Embryonic facial prominence (tissue), 1 donor: Measurements from ENCODE around the gene ADAT3.
A peak's percentile ranks its signal among the peaks of the same experiment; 100 is the strongest.
"Not testable (repeated sequence)": the region's sequence is repeated elsewhere in the genome, so short reads cannot be mapped to it uniquely, and the experiment has no call there.

Experiments used
- DNase-seq: peaks from one replicate; pipeline ENCODE4 v3.0.0-alpha.2; 2016; ENCODE audit errors: extremely low spot score

Gene ADAT3

DNA sequence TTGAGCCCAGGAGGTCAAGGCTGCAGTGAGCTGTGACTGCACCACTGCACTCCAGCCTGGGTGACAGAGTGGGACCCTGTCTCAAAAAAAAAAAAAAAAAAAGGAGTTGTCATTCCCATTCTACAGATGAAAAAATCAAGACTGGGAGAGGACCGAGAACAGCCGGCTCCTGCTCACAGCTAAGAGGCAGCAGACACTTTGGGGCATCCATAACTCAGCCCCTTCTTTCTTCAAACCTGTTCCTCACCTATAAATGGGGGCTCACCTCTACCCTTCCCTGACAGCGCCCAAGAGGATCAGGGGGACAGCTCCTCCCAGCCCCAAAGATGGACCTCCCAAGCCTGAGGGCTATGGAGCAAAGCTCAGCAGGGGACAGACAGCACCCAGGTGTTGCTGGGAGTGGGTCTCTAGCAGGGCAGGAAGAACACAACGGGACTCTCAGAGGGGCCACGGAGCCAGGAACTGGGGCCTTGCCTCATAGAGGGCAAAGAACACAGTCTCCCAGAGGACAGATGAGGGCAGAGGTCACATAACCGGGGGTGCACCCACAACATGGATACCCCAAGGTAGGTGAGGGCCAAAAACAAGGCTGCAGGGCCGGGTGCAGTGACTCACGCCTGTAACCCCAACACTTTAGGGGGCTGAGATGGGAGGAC, 38.4 kb upstream of the ADAT3 start:
- no peak for DNase-seq

DNA sequence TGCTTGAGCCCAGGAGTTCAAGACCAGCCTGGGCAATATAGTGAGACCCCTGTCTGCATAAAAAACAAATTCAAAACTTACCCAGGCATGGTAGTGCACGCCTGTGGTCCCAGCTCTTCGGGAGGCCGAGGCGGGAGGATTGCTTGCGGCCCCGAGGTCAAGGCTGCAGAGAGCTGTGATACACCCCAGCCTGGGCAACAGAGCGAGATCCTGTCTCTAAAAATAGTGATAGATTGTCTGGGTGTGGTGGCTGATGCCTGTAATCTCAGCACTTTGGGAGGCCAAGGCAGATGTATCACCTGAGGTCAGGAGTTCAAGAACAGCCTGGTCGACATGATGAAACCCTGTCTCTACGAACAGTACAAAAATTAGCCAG, 37.9 kb upstream of the ADAT3 start:
- no peak for DNase-seq

DNA sequence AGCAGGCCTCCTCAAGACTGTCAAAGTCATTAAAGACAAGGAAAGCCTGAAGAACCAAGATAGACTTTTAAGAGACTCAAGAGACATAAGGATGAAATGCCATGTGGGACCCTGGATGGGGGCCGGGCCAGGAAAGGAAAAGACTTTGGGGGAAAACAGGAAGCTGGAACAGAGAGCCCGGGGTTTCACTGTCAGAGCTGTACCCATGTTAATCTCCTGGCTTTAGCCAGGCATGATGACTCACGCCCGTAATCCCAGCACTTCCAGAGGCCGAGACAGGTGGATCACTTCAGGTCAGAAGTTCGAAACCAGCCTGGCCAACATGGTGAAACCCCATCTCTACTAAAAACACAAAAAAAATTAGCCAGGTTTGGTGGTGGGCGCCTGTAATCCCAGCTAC, 36.2 kb upstream of the ADAT3 start:
- no peak for DNase-seq

DNA sequence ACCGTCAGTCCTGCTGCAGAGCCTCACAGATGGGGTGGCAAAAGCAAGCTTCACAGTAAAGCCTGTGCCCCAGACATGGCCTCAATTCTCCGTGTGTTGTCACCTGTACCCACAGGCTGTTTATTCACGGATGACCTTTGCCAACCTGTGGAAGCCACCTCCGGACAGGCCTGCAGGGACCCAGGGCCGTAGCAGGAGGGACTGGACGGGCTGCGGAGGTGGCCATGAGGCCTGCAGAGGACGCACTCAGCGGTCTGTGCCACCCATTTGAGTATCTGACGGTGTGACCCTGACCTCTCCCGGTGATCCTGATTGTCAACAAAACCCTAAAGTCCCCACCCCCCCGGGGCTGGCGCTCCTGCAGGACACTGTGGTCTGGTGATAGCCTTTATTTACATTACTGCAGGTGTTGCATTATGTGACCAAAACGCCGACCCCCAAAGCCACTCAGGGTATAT, 34.0 kb upstream of the ADAT3 start:
- DNase-seq, result no peak

DNA sequence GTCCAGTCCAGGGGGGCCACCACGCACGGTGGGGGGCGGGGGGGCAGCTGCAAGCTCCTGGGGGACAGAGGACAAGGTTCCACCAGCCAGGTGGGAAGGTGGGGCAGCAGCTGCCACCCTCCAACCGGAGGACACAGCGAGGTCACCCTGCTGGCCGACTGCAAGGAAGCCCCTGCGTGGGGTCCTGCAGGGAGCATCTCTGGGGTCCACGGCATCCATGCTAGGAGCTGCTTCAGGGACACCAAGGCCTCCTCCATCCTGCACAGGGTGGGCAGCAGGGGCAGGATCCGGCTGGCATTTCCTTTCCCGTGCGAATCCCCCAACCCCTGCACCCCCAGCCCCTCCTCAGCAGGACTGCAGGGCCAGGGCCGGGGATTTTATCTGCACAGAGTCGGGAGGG, 33.6 kb upstream of the ADAT3 start:
- DNase-seq, result no peak

DNA sequence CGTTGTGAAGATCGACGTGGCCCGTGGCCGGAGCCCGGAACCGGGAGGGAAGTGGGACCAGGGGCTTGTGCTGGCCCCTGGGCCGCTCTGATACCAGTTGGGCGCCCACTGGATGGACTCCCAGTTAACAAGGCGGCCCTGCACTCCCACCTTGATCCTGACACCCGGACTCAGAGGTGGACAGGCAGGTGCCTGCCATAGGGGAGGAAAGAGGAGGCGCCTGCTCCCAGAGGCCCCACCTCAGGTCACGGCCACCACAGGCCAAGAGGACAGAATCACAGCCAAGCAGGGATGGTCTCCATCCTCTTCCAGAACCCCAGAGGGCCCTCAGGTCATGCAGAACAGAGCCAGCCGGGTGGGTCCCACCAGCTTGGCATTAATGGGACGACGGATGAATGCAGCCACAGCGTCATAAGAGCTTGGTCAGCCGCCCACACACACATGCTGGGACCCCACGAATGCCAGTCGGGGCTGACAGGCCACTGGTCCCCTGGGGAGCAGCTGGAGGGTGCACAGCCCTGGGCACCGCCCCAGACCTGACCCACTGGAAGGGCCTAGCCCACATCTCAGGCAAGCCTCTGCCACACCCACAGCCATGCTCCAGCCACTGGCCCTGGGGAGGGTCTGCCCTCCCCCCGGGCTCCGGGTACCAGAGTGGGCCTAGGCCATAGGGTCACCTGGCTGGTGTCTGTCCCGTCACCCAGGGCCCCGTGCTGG, 32.2 kb upstream of the ADAT3 start:
- DNase-seq, result no peak

DNA sequence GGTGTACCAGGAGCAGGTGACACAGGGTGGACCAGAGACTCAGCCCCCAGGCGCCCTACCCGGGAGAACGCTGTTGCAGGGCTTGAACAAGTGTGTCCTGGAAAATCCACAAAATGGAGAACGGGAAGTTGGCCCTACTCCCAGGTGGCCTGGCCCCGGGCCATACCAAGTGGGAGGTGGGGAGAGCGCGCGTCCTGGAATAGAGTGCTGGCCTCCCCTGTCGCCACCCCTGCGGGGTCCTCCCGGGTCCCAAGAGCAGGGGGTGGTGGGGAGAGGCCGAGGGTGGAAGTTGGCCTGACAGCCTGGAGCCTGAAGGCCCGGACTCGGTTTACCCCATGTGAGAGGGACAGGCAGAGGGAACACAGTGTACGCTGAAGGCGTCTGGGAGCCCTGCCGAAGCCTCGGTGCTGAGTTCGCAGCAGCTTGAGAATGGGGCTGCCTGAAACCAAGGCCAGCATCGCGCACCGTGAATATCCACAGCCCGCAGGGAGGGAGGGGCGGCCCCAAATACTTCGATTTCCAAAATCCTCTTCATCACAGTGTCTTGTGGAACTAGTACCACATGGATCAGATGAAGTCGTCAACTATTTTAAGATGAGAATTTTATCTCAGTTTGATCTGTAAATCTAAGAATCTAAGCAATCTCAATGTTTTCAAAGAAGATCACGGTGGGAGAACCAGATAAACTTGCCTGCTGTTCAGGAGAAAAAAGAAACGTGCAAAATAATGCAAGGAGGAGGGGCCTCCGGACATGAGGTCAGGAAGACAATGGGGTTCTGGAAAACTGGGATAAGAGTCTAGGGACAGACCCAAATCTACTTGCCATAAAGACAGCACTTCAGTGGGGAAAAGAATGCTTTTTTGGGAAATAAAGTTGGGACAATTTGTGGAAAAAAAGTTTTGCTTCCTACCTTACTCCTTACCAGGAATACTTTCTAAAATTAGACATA, 31.4 kb upstream of the ADAT3 start:
- DNase-seq, result no peak

DNA sequence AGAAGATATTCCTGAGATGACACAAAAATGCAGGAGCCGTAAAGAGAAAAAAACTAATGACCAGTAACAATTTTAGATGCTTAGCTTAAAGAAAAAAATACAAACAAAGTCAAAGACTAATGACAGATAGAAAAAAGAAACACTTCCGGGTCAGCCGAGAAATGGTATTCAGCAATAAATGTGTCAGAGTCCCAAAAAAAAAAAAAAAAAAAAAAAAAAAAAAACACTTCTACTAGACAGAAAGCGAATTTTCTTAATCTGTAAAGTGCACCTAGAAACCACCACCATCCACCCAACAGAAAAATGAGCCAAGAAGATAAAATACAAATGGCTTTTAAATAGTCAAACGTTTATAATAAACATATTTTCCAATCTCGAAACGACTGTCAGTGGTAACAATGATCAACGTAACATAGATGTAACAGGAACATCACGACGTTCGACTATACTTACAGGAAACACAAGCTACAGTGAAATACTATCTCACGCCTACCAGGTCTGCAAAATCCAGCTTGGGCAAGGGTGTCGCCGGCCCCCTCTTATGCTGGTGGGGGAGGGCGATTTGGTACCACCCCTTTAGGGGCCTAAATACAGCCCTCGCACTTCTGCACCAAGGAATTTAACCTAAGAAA, 30.5 kb upstream of the ADAT3 start:
- no peak for DNase-seq

DNA sequence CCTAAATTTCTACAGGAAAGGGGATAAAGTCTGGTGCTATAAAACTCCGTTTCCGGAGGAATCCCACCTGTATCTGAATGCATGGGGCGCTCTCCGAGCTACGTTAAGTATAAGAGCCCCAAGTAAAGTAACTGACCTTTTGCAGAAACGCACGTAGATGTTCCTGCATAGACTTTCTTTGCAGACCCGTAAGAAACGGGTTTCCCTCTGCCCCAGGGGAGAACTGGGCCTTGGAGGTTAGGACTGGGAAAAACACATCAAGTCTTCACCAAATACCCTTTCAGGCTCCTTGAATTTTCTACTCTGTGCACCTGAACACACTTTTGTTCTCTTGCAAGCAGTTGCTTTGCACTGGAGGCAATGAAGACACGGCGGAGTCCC, 29.9 kb upstream of the ADAT3 start:
- DNase-seq, result not testable (repeated sequence)

DNA sequence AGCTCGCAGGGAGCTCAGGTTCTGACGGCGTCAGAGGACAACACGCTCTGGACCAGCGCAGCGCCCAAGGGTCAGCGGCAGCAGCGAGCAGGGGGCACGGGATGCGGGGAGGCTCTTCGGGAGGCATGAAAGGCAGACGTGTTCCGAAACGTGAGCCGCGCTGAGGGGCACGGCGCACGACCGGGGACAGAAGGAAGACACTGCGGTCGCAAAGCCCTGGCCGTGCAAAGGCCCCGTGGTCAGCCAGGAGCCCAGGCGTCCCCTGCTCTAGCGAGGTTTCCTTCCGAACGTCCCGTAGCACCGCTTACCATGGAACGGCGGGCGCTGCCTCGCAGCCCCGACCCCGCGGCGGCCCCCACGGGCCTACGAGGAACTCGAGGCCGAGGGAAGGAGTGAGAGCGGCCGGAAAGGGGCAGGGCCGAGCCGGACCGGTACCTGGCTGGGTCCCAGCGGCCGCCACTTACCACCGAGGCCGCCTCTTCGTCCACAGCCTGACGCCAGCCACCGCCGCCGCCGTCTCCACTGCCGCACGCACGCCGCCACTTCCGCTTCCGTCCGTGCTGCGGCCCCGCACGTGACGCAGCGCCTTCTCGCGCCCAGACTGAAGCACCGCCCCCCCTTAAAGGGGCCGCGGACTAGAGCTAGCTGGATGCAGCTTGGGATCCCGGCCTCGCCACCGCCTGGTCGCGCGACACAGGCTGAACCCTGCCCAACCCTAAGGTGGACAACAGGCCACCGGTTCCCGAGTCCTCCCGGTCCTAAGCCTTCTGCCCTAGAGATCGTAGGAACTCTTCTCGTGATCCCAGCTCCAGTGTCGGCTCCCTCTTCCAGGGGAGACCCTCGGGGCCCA, 29.3 kb upstream of the ADAT3 start:
- DNase-seq, result peak; percentile 86

DNA sequence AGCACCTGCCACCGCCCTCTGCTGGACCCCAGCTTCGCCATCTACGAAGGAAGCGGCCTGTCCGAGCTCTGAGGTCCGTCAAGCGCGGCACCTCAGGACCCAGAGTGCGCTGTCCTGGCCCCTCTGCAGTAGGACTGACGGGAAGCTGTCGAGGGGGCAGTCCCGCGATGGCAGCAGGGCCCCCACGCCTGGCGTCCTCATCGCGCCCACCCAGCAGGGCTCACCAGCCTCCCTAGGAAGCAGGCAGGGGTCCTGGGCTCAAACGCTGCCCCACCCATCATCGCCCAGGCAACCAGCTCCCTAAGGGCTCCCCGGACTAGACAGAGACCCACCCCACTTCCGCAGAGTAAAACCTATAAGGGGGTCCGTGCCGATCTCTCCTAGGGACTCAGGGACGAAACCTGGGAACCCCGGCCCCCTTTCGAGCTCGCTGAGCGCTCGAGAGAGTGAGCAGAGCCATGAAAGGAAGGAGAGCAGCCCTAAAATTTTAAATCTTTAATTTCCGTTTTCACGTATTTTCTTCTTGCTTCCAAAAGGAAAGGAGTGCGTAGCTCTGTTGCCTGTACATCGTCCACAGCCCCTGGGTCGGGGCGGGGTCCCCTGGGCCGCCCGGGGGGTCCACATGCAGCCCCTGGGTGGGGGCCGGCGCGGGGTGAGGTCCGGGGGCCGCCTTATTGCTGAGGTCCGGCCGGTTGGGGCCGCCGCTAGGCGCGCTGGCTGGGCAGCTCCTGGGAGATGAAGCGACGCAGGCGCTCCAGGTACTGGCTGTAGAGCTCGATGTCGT, 28.5 kb upstream of the ADAT3 start:
- not testable (repeated sequence) for DNase-seq

DNA sequence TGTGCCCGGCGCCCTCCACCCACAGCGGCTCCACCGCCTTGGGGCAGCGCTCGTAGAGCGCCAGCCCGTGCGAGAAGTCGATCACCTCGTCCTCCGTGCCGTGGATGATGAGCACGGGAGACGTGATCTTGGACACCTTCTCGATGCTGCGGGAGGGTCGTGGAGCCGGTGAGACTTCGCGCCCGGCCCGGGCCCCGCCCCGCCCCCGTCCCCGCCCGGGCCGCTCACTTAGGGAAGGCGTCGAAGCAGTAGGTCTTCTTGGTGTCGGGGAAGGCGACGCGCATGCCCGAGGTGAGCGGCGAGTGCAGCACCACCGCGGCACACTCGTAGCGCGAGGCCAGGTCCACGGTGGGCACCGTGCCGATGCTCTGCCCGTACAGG, 27.9 kb upstream of the ADAT3 start:
- DNase-seq, result not testable (repeated sequence)

DNA sequence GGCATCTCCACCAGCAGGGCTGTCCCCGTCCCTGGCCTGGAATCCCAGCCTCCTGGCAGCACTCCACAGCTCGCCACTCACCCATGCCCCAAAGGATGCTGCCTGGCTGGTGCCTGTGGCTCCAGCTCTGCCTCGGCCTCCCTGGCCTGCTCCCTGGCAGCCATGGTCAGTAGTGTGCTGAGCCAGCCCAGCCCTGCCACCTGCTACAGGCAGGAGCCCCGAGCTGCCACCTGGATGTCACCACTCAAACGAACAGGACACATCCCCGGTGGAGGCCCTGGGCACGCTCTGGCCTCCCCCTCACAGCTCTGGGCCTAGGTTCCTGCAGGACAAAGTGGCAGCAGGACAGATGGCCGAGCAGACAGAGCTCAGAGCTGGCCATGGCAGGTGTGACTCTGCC, 26.6 kb upstream of the ADAT3 start:
- DNase-seq, result not testable (repeated sequence)

DNA sequence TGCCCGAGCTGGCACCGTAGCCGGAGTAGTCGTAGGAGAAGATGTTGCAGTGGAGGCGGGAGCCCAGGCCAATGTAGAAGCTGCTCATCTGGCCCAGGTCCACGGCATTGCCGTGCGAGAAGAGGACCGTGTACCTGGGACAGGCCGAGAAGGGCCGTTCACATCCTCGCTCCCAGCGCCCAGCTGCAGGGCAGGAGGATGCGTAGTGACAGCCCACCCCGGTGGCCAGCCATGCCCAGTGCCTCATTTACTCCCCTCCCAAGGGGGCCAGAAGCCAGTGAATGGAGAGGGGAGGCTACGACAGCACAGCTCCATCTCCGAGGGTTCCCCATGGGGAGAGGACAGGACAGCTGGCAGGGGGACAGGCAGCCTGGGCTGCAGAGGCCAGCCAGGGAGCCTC, 25.2 kb upstream of the ADAT3 start:
- not testable (repeated sequence) for DNase-seq

DNA sequence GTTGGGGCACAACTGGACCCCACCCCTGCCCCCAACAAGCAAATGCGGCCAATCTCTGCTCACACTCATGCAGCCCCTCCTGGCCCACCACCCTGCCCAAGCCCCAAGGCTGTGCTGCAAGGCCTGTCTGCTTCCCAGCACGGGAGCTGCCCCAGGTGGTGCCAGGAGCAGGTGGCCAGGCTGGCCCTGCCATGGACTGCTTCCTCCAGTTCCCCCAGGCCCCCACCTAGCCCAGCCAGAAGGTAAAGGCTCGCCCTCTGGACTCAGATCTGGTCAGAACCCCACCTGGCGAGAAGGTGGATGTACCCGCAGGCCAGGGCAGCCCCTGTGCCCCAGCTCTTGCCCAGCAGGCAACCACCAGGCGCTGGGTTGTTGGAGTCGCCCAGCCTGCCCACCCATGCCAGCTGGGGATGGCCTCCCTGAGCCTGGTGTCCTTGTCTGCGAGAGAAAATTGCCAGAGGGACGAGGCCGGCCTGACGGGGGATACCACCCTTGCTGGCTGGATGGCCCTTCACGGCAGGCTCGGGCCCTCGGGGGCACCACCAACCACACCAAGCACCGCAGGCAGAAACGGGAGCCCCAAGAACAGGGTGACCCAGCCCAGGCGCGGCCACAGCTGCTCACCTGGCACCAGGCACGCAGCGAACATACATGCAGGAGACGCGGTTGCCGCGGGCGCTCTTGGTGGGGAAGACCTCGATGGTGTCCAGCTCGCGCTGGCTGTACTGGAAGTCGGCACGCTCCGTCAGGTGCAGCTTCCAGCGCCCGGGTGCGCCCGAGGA, 24.4 kb upstream of the ADAT3 start:
- DNase-seq, result no peak

DNA sequence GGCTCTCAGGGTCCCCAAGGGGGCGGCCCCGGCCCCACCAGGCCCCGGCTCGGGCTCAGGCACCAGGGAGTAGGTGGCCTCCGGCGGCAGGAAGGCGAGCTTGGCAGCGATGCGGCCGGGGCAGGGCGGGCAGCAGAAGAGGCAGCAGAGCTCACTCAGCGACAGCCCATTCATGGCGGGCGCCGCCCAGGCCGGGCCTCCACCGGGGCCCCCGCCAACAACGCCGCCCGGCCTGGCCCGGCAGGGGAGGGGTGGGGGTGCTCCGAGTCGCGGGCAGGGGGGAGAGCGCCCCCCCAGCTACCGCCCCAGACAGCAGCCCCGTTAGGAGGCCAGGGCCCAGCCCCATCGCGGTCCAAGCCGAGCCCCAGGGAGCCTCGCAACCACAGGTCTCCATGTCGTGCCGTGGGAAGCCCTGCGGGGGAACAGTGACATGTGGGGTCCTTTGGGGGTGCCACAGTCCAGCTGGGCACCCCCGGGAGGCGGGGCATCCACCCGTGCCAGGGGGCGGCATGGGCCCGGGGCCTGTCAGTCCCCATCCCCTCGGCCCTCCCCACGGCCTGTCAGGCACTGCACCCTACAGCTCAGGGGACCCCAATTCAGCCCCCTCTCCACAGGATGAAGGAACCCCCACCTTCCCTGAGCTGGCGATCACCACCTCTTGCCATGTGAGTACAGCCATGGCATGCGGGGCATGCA, 23.7 kb upstream of the ADAT3 start:
- not testable (repeated sequence) for DNase-seq

DNA sequence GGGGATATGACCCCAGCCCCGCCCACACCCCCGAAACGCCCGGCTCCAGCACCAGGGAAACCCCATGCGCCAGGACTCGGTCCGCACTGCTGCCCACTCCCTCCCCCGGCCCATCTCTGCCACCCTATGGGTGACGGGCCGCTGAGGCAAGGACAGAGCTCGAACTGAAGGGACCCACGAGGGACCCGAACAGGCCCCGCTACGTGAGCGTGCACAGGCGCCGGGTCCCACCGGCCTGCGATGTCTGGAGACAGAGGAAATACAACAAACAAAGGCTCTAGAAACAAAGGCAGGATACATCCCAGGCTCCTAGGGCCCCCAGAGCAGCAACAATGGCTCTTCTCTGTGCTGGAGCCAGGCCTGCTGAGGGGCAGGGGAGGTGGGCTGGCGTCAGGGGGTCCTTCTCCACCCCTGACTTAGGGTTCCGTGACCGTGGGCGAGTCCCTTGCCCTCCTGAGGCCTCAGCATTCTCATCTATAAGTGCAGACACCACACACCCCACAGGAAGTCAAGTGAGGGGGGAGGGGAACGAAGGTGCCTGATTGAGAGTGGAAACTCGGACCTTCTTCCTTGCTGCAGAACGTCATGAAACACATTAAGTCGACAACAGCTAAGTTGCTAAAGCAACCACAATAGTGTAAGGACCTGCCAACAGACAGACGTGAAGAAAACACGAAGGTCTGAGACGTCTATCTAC, 23.0 kb upstream of the ADAT3 start:
- DNase-seq, result no peak
